KMS-11 (cell line): ENCODE measurements around the gene AIP.

Source experiments
- H2AFZ ChIP-seq: fragments of 200-600 bp; sonication (generic); 2 replicates; pipeline ENCODE4 v1.6.1; 2016; ENCODE audit warnings: antibody characterized with exemption, mixed run types, low read depth
- H3K27ac ChIP-seq: fragments of 200-600 bp; sonication (generic); 2 replicates; pipeline ENCODE4 v1.6.1; 2016; ENCODE audit warnings: mild to moderate bottlenecking, mixed run types
- H3K27me3 ChIP-seq: fragments of 200-600 bp; sonication (generic); 2 replicates; pipeline ENCODE4 v1.6.1; 2017; ENCODE audit warnings: mild to moderate bottlenecking, low read depth, mixed run types, moderate library complexity; ENCODE audit not compliant: insufficient read depth
- H3K36me3 ChIP-seq: fragments of 200-600 bp; sonication (generic); 2 replicates; pipeline ENCODE4 v1.6.1; 2017; ENCODE audit warnings: mild to moderate bottlenecking, mixed run types; ENCODE audit not compliant: insufficient read depth
- H3K4me1 ChIP-seq: fragments of 200-600 bp; sonication (generic); 2 replicates; pipeline ENCODE4 v1.6.1; 2016; ENCODE audit warnings: mild to moderate bottlenecking, low read depth, mixed run types; ENCODE audit not compliant: poor library complexity, severe bottlenecking
- H3K4me2 ChIP-seq: fragments of 200-600 bp; sonication (generic); 2 replicates; pipeline ENCODE4 v1.7.0; 2016; ENCODE audit warnings: mild to moderate bottlenecking, mixed run types
- H3K4me3 ChIP-seq: fragments of 200-600 bp; sonication (generic); IDR thresholded peaks from 2 replicates; pipeline ENCODE4 v1.6.1; 2017; ENCODE audit warnings: low read depth, low read length, mixed read lengths; ENCODE audit not compliant: insufficient read depth
- H3K79me2 ChIP-seq: fragments of 200-600 bp; sonication (generic); 2 replicates; pipeline ENCODE4 v1.6.1; 2016; ENCODE audit warnings: low read depth, mixed run types; ENCODE audit not compliant: insufficient read depth
- H3K9ac ChIP-seq: fragments of 200-600 bp; sonication (generic); 2 replicates; pipeline ENCODE4 v1.6.1; 2016; ENCODE audit warnings: mild to moderate bottlenecking, mixed run types
- H4K20me1 ChIP-seq: fragments of 200-600 bp; sonication (generic); 2 replicates; pipeline ENCODE4 v1.6.1; 2016; ENCODE audit warnings: mild to moderate bottlenecking, mixed run types; ENCODE audit not compliant: insufficient read depth
- CTCF ChIP-seq: fragments of 200-600 bp; sonication (generic); conservative IDR thresholded peaks from 2 replicates; pipeline ENCODE4 v1.6.1; 2017; ENCODE audit warnings: low read depth, mild to moderate bottlenecking, antibody characterized with exemption, low read length, moderate library complexity, mixed read lengths

Gene AIP

GRCh38 chr11:67468456-67468758 is 14.4 kb upstream of the AIP start:
- H4K20me1 ChIP-seq, result no peaks in the 10 kb centered on the region
- peak overlapping the region; percentile 67; the same call in 1 of the 2 replicates for H2AFZ ChIP-seq
- H3K27me3 ChIP-seq, result no peaks in the 10 kb centered on the region
- H3K4me3 ChIP-seq, result no peak overlapping the region
- no peak for TF ChIP-seq CTCF
- peak overlapping the region; percentile 84 for H3K4me2 ChIP-seq
- H3K79me2 ChIP-seq, result no peaks in the 10 kb centered on the region
- no peak overlapping the region for H3K27ac ChIP-seq
- peaks cover 22% of the 10 kb centered on the region for H3K4me1 ChIP-seq
- H3K9ac ChIP-seq, result peak overlapping the region; percentile 41; the same call in 1 of the 2 replicates
- no peaks in the 10 kb centered on the region for H3K36me3 ChIP-seq

- TF ChIP-seq CTCF, result no peak
- Histone ChIP-seq H4K20me1 (no peaks in the 10 kb centered on the region), H3K4me1 (peaks cover 20% of the 10 kb centered on the region), H3K4me2 (peak within 1 kb of the TSS; percentile 91), H3K79me2 (no peaks in the 10 kb centered on the region), H3K4me3 (no peak within 1 kb of the TSS), H2AFZ (peak within 1 kb of the TSS; percentile 99), H3K27me3 (peaks cover under 1% of the 10 kb centered on the region; the same call in 1 of the 2 replicates), H3K9ac (peak within 1 kb of the TSS; percentile 59; the same call in 1 of the 2 replicates), H3K36me3 (no peaks in the 10 kb centered on the region), H3K27ac (no peak within 1 kb of the TSS)
Measured at GRCh38 chr11:67468759-67469507, 13.9 kb upstream of the AIP start, which contains the start of gene TMEM134. Gene TMEM134, minus strand, starts transcription at chr11:67469251. Its CDS starts 59 bp downstream, at chr11:67469192.

GRCh38 chr11:67469508-67469811 is 13.4 kb upstream of the AIP start:
- TF ChIP-seq CTCF, result peak; percentile 48
- H2AFZ ChIP-seq, result peak overlapping the region; percentile 99

GRCh38 chr11:67470337-67471002 is 12.4 kb upstream of the AIP start:
- Histone ChIP-seq H2AFZ (no peak overlapping the region), H3K27me3 (peaks cover 8% of the 10 kb centered on the region; the same call in 1 of the 2 replicates), H3K9ac (no peak overlapping the region), H3K4me3 (no peak overlapping the region), H3K4me2 (no peak overlapping the region), H3K36me3 (no peaks in the 10 kb centered on the region), H3K79me2 (no peaks in the 10 kb centered on the region), H3K27ac (no peak overlapping the region), H3K4me1 (peaks cover 13% of the 10 kb centered on the region), H4K20me1 (no peaks in the 10 kb centered on the region)
- no peak for TF ChIP-seq CTCF

More at GRCh38 chr11:67469508-67469811, 13.4 kb upstream of the AIP start:
- Histone ChIP-seq H3K4me1 (peaks cover 15% of the 10 kb centered on the region), H3K27ac (no peak overlapping the region), H3K4me3 (no peak overlapping the region), H4K20me1 (no peaks in the 10 kb centered on the region), H3K36me3 (no peaks in the 10 kb centered on the region), H3K9ac (peak overlapping the region; percentile 59; the same call in 1 of the 2 replicates), H3K79me2 (no peaks in the 10 kb centered on the region), H3K4me2 (peak overlapping the region; percentile 91), H3K27me3 (peaks cover 5% of the 10 kb centered on the region; the same call in 1 of the 2 replicates)
